Cardiac muscle cell (in vitro differentiated cells and primary cell): Measurements from ENCODE around the gene TMEM44. TPM values are rescaled to one million over a fixed set of nuclear protein-coding genes. Genes with fewer than 3 reads are reported as not detected.

ENCODE experiments used
- DNase-seq, 2 donors: peaks; one replicate each; pipeline versions ENCODE4 v3.0.0 to v3.0.0-alpha.2; 2010 to 2017; ENCODE audit warnings: low read depth in 1 of 2, low spot score in 1 of 2
- H3K27ac ChIP-seq: fragments of 200-600 bp; sonication (generic); 2 replicates; pipeline ENCODE4 v1.5.1; 2016
- H3K27me3 ChIP-seq: fragments of 200-600 bp; sonication (generic); 2 replicates; pipeline ENCODE4 v1.6.0; 2016; ENCODE audit warnings: control low read depth
- H3K36me3 ChIP-seq: fragments of 200-600 bp; sonication (generic); 2 replicates; pipeline ENCODE4 v1.5.1; 2016; ENCODE audit warnings: control low read depth
- H3K4me1 ChIP-seq: fragments of 200-600 bp; sonication (generic); 2 replicates; pipeline ENCODE4 v1.8.1; 2017; ENCODE audit warnings: low read depth, mild to moderate bottlenecking, mixed run types
- H3K4me3 ChIP-seq: fragments of 200-600 bp; sonication (generic); 2 replicates; pipeline ENCODE4 v1.5.1; 2016; ENCODE audit warnings: mild to moderate bottlenecking
- H3K9me3 ChIP-seq: fragments of 200-600 bp; sonication (generic); 2 replicates; pipeline ENCODE4 v1.5.1; 2017; ENCODE audit warnings: low read depth, mild to moderate bottlenecking, control low read depth
- polyA plus RNA-seq: library from polyadenylated mRNA; unstranded; fragments of >200 nt; fragmentation: Nextera tagmentation; extraction: Ambion mirVana; gene quantifications from 2 replicates; pipeline ENCODE4 v1.2.1, GENCODE V29; 2016
- total RNA-seq: library from RNA; depleted of rRNA; stranded (reverse); fragments of >200 nt; gene quantifications from 2 replicates; pipeline ENCODE4 v1.2.3, GENCODE V29; 2016
- TF ChIP-seq, protein P1 (sequence below): IDR thresholded peaks from 2 replicates; pipeline ENCODE4 v1.5.1; 2012; ENCODE audit warnings: low read depth, mild to moderate bottlenecking, low read length

Gene TMEM44
- total and polyA plus RNA-seq, 2 experiments from 2014 or later: 16.2 to 19.2 TPM

DNA sequence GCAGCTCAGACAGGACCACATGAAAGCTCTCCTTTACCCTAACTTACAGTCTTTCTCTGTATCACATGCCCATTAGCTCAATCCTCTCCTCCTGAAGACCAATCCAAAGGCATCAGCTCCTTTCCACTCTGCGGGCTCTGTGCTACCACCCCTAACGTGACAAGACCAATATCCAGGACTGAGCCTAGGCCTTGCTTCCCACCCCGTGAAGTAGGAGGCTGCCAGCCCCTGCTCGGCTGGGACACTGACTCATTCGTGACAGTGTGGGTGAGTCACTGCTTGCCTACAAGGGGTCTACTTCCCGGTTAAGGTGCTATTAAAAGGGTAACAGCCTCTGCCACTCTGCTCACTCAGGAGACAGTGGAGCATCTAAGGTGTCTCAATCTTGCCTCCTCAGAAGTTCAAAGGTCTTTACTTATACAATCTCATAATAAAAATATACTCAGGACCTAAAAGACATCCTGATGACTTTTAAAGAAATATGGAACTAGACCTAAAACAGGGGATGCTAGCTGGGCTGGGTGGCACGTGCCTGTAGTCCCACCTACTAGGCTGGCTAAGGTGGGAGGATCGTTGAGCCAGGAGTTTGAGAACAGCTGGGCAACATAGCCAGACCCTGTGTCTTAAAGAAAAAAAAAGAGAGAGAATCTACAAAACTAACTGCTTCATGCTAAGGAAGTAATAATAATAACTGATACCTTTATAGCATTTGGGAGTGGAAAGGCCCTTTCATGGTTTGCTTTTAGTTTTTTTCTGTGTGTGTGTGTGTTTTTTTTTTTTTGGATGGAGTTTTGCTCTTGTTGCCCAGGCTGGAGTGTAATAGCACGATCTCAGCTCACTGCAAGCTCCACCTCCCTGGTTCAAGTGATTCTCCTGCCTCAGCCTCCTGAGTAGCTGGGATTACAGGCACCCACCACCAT is 55.0 kb downstream of the TMEM44 start:
- H3K36me3 ChIP-seq: no peaks in the 10 kb centered on the region
- no peaks in the 10 kb centered on the region for H3K27me3 ChIP-seq
- no peaks in the 10 kb centered on the region for H3K9me3 ChIP-seq
- no peak overlapping the region for H3K4me3 ChIP-seq
- DNase-seq: peak in 1 of 2 donors; percentile 81
- peaks cover 18% of the 10 kb centered on the region for H3K4me1 ChIP-seq
- TF ChIP-seq, protein P1, sequence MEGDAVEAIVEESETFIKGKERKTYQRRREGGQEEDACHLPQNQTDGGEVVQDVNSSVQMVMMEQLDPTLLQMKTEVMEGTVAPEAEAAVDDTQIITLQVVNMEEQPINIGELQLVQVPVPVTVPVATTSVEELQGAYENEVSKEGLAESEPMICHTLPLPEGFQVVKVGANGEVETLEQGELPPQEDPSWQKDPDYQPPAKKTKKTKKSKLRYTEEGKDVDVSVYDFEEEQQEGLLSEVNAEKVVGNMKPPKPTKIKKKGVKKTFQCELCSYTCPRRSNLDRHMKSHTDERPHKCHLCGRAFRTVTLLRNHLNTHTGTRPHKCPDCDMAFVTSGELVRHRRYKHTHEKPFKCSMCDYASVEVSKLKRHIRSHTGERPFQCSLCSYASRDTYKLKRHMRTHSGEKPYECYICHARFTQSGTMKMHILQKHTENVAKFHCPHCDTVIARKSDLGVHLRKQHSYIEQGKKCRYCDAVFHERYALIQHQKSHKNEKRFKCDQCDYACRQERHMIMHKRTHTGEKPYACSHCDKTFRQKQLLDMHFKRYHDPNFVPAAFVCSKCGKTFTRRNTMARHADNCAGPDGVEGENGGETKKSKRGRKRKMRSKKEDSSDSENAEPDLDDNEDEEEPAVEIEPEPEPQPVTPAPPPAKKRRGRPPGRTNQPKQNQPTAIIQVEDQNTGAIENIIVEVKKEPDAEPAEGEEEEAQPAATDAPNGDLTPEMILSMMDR: no peak
- peak overlapping the region; percentile 84 for H3K27ac ChIP-seq

DNA sequence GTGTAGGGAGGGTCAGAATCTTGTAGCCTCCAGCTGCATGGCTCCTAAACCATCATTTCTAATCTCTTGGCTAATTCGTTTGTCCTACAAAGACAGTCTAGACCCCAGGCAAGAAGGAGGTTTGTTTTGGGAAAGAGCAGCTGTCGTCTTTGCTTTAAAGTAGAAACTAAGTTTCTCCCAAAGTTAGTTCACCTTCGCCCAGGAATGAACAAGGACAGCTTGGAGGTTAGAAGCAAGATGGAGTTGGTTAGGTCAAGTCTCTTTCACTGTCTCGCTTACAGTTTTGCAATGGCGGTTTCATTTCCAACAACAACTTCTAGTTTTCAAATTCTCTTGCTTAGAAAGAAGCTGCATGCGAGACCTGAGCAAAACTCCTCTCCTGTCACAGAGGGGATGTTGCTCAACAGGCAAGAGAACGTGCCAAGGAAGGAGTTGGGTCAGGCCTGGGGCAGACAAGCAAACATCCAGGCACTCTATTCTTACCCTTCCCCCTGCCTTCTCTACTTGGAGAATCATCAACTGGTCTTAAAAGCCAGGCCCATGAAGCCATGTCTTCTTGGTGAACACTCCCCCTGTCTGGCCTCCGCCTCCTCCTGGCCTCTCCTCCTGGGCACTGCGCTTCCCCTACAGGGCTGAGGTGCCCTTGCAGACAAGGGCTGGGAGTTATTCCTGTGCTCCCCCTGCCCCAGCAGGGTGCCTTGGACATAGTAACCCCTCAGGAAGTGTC is 57.6 kb downstream of the TMEM44 start:
- no peaks in the 10 kb centered on the region for H3K36me3 ChIP-seq
- H3K4me1 ChIP-seq: peaks cover 36% of the 10 kb centered on the region
- DNase-seq: peak in 1 of 2 donors; percentile 98
- TF ChIP-seq, protein P1: peak; percentile 27
- H3K9me3 ChIP-seq: no peaks in the 10 kb centered on the region
- H3K27me3 ChIP-seq: no peaks in the 10 kb centered on the region
- no peak overlapping the region for H3K27ac ChIP-seq
- no peak overlapping the region for H3K4me3 ChIP-seq

DNA sequence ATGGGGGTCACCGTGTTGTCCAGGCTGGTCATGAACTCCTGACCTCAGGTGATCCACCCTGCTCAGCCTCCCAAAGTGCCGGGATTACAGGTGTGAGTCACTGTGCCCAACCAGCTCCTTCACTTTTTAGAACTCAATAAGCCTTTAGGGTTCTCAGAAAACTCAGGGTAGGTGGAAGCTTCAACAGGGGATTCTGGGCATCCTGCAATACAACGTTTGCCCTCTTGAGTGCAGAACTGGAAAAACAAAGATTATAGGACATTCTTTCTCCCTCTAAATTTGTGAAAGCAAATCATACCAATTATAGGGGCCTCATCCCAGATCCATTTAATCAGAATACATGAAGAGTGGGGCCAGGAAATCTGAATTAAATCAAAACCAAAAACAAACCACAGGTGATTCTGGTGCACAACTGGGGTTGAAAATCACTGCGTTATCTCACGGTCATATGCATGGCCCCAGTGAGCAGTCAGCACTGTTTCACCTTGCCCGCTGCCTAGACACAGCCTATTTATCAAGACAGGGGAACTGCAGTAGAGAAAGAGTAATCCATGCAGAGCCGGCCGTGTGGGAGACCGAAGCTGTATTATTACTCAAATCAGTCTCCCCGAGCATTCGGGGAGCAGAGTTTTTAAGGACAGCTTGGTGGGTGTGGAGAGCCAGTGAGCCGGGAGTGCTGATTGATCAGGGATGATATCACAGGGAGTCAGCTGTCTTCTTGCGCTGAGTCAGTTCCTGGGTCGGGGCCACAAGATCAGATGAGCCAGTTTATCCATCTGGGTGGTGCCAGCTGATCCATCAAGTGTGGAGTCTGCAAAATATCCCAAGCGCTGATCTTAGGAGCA is 58.4 kb downstream of the TMEM44 start:
- Histone ChIP-seq H3K4me1 (peaks cover 36% of the 10 kb centered on the region), H3K4me3 (no peak overlapping the region), H3K36me3 (no peaks in the 10 kb centered on the region), H3K9me3 (no peaks in the 10 kb centered on the region), H3K27me3 (no peaks in the 10 kb centered on the region), H3K27ac (peak overlapping the region; percentile 41)
- DNase-seq: peak in 1 of 2 donors; percentile 72
- TF ChIP-seq, protein P1: peak; percentile 35

DNA sequence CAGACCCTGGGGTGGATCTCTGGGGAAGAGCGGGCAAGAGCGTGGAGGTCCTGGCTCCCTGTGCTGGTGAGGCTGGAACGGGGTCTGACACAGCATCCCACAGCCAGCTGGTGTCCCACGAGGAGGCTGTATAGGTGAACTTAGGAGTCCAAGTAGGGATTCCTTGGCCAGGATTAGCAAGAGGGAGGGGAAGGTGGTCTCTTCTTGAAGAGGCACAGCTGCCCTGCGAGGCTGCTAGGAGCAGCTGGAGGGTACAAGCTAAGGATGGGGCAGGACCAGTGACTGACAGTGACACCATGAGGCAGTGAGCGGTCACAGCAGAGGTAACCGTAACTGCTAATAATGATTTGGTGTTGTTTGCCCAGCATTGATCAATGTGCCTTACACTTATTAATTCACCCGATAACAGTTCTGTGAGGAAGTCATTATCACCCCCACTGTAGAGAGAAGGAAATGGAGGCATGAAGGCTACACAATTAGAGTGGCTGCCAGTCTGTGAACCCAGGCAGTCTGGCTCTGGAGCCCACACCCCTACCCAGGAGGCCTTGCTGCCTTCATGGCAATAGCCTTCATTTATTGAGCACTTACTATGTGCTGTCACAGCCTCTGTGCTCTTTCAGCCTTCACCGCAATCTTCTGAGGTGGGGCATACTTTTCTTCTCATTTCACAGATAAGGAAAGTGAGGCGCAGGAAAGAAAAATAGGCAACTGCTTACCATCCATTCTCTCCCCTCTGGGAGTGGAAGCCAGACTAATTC is 59.4 kb downstream of the TMEM44 start:
- H3K27me3 ChIP-seq: no peaks in the 10 kb centered on the region
- no peaks in the 10 kb centered on the region for H3K9me3 ChIP-seq
- TF ChIP-seq, protein P1: peak; percentile 54
- H3K4me1 ChIP-seq: peaks cover 27% of the 10 kb centered on the region
- no peak overlapping the region for H3K4me3 ChIP-seq
- peak overlapping the region; percentile 94 for H3K27ac ChIP-seq
- DNase-seq: peak; percentile 60 to 76
- no peaks in the 10 kb centered on the region for H3K36me3 ChIP-seq
